ENCODE data around the gene SLC24A3. TPM values are rescaled to one million over a fixed set of nuclear protein-coding genes. Genes with fewer than 3 reads are reported as not detected.

Gene SLC24A3
- total RNA-seq, 1 donor from 2014 or later, result 0.10 TPM

DNA sequence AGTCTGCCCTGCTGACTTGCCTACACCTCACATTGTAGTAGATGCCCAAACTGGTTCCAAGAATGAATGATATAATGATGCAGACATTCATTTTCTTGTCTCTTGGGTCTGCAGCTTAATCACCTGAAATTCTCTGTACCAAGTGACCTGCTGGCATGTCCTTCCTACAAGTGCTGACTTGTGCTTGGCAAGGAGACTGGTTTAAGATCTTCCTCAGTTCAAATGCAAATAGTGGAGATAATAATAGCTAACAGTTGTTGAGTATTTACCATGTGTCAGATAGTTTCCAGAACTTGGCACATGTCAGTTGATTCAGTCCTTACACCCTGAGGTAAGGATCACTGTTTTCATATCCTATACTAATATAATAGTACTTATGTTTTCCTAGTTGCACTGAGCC, 223.4 kb downstream of the SLC24A3 start:
- Mint-ChIP-seq H3K4me3 (ENCODE audit: unreplicated experiment) (no peak overlapping the region), H3K36me3 (ENCODE audit: low read depth) (no peaks in the 10 kb centered on the region), H3K27ac (ENCODE audit: unreplicated experiment) (no peak overlapping the region), H3K9me3 (ENCODE audit: low read depth) (peaks cover 6% of the 10 kb centered on the region), H3K4me1 (ENCODE audit: low read depth) (no peaks in the 10 kb centered on the region), H3K27me3 (ENCODE audit: low read depth) (peaks cover 3% of the 10 kb centered on the region)
- TF ChIP-seq, protein P1, sequence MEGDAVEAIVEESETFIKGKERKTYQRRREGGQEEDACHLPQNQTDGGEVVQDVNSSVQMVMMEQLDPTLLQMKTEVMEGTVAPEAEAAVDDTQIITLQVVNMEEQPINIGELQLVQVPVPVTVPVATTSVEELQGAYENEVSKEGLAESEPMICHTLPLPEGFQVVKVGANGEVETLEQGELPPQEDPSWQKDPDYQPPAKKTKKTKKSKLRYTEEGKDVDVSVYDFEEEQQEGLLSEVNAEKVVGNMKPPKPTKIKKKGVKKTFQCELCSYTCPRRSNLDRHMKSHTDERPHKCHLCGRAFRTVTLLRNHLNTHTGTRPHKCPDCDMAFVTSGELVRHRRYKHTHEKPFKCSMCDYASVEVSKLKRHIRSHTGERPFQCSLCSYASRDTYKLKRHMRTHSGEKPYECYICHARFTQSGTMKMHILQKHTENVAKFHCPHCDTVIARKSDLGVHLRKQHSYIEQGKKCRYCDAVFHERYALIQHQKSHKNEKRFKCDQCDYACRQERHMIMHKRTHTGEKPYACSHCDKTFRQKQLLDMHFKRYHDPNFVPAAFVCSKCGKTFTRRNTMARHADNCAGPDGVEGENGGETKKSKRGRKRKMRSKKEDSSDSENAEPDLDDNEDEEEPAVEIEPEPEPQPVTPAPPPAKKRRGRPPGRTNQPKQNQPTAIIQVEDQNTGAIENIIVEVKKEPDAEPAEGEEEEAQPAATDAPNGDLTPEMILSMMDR (IDR thresholded peaks at IDR 0.05), result no peak
- no peak for DNase-seq (ENCODE audit: low spot score)

DNA sequence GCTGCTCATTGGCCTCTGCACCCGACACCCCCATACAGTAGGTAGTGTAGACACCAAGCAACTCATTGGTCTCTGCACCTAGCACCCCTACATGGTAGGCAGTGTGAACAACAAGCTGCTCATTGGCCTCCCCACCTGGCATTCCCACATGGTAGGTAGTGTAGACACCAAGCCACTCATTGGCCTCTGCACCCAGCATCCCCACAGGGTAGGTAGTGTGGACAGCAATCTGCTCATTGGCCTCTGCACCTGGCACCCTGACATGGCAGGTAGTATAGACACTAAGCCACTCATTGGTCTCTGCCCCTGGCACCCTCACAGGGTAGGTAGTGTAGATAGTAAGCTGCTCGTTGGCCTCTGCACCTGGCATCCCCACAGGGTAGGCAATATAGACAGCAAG, 226.0 kb downstream of the SLC24A3 start:
- H3K9me3 Mint-ChIP-seq (ENCODE audit: low read depth), result peaks cover 18% of the 10 kb centered on the region
- no peak for DNase-seq (ENCODE audit: low spot score)

GRCh38 chr20:19440660-19441527, 228.5 kb downstream of the SLC24A3 start:
- Mint-ChIP-seq H3K4me3 (ENCODE audit: unreplicated experiment) (no peak overlapping the region), H3K27me3 (ENCODE audit: low read depth) (peaks cover 3% of the 10 kb centered on the region), H3K4me1 (ENCODE audit: low read depth) (no peaks in the 10 kb centered on the region), H3K9me3 (ENCODE audit: low read depth) (peaks cover 20% of the 10 kb centered on the region), H3K27ac (ENCODE audit: unreplicated experiment) (no peak overlapping the region), H3K36me3 (ENCODE audit: low read depth) (no peaks in the 10 kb centered on the region)
- DNase-seq (ENCODE audit: low spot score), result no peak
- TF ChIP-seq, protein P1 (IDR thresholded peaks at IDR 0.05), result no peak

More for the DNA sequence above, 226.0 kb downstream of the SLC24A3 start:
- TF ChIP-seq, protein P1 (IDR thresholded peaks at IDR 0.05), result no peak
- Mint-ChIP-seq H3K4me1 (ENCODE audit: low read depth) (no peaks in the 10 kb centered on the region), H3K4me3 (ENCODE audit: unreplicated experiment) (no peak overlapping the region), H3K36me3 (ENCODE audit: low read depth) (no peaks in the 10 kb centered on the region), H3K27me3 (ENCODE audit: low read depth) (peaks cover 3% of the 10 kb centered on the region), H3K27ac (ENCODE audit: unreplicated experiment) (no peak overlapping the region)

GRCh38 chr20:19446246-19446645, 233.8 kb downstream of the SLC24A3 start:
- DNase-seq (ENCODE audit: low spot score), result no peak
- H3K36me3 Mint-ChIP-seq (ENCODE audit: low read depth), result no peaks in the 10 kb centered on the region
- no peaks in the 10 kb centered on the region for H3K4me1 Mint-ChIP-seq (ENCODE audit: low read depth)
- no peak overlapping the region for H3K4me3 Mint-ChIP-seq (ENCODE audit: unreplicated experiment)
- peaks cover under 1% of the 10 kb centered on the region for H3K27me3 Mint-ChIP-seq (ENCODE audit: low read depth)
- H3K27ac Mint-ChIP-seq (ENCODE audit: unreplicated experiment), result no peak overlapping the region
- TF ChIP-seq, protein P1 (IDR thresholded peaks at IDR 0.05), result no peak
- peaks cover 17% of the 10 kb centered on the region for H3K9me3 Mint-ChIP-seq (ENCODE audit: low read depth)

- peaks cover 5% of the 10 kb centered on the region for H3K9me3 Mint-ChIP-seq (ENCODE audit: low read depth)
- no peak for DNase-seq (ENCODE audit: low spot score)
- H3K4me3 Mint-ChIP-seq (ENCODE audit: unreplicated experiment), result no peak overlapping the region
- no peaks in the 10 kb centered on the region for H3K36me3 Mint-ChIP-seq (ENCODE audit: low read depth)
- H3K27ac Mint-ChIP-seq (ENCODE audit: unreplicated experiment), result no peak overlapping the region
- H3K27me3 Mint-ChIP-seq (ENCODE audit: low read depth), result peaks cover 1% of the 10 kb centered on the region
- TF ChIP-seq, protein P1 (IDR thresholded peaks at IDR 0.05), result no peak
- no peaks in the 10 kb centered on the region for H3K4me1 Mint-ChIP-seq (ENCODE audit: low read depth)
Observed at GRCh38 chr20:19448632-19449031, 236.2 kb downstream of the SLC24A3 start.

Data from chondrocyte (in vitro differentiated cells).